DMS 273 (cell line): ENCODE data around the gene POFUT2.
A peak's percentile ranks its signal among the peaks of the same experiment; 100 is the strongest.

Source experiments
- DNase-seq: peaks from one replicate; lab custom pipeline; 2025; ENCODE audit not compliant: unreplicated experiment; lab: John Stamatoyannopoulos, UW

POFUT2 gene

GRCh38 chr21:45326891-45327440, 39.3 kb upstream of the POFUT2 start:
- DNase-seq, result no peak

DNA sequence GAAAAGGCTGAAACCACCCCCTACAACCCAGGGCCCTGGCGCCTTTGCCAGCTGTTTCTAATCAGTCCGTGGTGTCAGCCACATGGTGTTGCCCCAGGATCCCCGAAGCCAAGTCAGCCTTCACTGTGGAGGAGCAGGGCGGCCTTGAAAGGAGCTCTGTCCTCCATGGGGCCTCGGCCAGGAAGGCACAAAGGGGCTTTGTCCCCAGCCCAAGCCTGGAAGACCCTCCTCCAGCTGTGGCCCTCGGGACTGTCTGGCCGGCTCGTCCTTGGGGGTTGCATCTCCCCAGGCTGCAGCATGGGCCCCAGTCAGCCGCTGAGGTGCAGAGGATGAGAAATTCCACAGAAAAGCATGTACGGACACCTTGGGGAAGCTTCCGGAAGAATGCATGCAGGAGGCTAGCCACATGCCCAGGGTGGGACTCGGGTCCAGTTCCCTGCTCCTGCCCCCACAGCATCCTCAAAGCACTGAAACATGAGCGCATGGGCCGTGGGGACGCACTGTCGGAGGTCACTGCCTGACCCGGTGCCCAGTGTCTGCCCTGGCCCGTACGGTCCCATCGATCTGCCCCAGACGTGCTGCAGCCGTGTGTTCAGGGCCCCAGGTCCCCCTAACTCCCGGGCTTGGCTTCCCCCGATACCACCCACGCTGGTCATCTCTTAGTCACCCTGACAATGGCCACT, 38.6 kb upstream of the POFUT2 start:
- DNase-seq, result peak; percentile 67

GRCh38 chr21:45325206-45326168, 37.8 kb upstream of the POFUT2 start:
- no peak for DNase-seq

DNA sequence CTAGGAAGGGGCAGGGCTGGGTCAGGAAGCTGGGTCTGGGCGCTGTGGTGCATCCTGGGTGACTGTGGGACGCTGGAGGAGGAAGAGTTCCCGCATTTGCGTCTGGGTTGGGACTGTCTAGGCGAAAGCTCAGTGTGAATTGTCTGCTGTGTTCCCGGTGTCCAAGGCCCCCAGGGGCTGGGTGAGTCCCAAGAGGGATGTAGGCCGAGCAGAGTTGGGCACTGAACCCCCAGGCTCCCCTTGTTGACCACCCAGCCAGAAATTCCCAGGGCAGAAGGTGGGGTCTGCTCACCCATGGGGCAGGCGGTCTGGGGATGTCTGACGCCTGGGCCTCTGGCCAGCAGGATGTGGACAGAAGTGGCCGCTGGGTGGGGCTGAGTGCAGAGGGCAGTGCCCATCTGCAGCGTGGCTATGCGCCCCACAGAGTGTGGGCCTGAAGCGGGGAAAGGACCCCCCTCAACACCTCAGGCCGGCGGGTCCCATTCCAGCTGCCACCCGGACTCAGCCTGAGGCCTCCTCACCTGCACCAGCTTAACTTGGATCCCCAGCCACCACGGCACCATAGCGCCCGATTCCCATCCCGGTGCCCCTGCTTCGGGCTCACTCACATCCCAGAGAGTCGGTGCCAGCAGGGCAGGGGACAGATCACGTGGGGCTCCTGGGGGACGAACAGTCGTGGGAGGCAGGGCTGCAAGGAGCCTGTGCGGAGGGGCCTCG, 37.0 kb upstream of the POFUT2 start:
- DNase-seq, result peak; percentile 24

- DNase-seq, result no peak
These were observed 36.0 kb upstream of the POFUT2 start for GRCh38 chr21:45323487-45324311.

- no peak for DNase-seq
These were observed 35.3 kb upstream of the POFUT2 start for GRCh38 chr21:45322960-45323461.

DNA sequence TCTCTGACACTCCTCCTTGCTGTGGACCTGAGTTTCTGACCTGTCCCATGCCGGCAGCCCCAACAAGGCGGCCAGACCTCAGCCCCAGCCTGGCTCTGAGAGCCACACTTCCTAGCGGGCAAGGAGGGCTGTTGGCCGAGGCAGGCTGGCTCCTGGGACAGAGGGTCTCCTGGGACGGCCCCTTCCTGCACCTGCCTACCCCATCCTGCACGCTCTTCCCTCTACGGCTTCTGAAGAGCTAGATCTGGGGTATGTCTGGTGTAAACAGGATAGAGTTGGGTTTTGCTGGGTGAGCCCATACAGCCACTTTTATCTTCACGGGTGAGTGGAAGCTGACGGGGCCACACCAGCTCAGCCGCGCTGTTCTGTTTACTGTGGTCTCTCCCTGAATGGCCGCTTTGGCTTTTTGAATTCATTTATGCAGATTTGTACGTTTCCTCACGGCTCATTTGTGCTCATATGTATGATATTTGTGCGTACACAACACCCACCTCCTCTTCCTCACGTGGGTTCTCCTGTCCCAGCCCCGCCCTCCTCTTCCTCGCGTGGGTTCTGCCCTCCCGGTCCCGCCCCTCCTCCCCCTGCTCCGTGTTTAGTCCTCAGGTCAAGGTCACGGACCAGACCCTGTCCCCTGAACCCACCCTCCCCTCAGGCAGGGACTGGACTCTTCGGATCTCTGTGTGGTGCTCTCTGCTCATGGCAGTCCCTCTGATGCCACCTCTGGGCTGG, 34.7 kb upstream of the POFUT2 start:
- no peak for DNase-seq

GRCh38 chr21:45320261-45321025, 32.7 kb upstream of the POFUT2 start:
- DNase-seq, result peak; percentile 90

- peak; percentile 47 for DNase-seq
These were observed 31.9 kb upstream of the POFUT2 start for GRCh38 chr21:45319461-45320211.

DNA sequence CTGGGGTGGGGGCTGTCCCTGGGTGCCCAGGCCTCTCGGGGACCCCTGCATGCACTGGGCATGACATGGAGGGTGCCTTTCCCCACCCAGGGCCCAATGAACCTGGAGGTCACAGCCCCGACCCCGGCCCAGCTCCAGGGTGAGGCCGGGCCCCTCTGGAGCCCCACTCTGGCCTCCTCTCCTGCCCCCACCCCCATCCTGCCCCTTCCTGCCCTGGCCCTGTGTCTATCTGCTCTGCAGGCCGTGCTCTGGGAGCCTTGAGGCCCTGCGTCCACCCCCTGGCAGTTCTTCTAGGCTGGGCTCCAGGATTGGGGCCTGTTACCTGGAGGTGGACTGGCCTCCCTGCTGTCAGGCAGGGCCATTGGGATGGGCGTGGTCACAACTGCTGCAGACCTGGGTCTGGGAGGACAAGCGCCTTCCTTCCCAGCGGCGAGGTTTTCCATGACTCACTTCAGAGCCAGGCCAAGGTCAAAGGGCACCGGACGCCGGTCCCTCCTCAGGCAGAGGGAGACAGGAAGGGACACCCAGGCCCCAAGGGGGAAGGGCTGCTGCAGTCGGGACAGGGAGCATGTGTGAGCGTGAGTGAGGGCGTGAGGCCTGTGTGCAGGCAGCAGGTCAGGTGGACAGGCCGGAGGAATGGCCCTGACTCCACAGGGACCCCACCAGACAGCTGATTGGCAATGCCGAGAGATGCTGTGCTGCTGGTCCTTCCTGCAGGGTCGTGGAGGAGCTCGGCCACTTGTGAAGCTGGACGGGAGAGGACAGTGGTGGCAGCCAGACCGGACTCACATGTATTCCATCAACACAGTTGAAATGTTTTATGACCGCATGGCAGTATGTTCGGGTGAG, 31.1 kb upstream of the POFUT2 start:
- DNase-seq, result no peak

GRCh38 chr21:45318146-45318555, 30.5 kb upstream of the POFUT2 start:
- DNase-seq, result no peak

DNA sequence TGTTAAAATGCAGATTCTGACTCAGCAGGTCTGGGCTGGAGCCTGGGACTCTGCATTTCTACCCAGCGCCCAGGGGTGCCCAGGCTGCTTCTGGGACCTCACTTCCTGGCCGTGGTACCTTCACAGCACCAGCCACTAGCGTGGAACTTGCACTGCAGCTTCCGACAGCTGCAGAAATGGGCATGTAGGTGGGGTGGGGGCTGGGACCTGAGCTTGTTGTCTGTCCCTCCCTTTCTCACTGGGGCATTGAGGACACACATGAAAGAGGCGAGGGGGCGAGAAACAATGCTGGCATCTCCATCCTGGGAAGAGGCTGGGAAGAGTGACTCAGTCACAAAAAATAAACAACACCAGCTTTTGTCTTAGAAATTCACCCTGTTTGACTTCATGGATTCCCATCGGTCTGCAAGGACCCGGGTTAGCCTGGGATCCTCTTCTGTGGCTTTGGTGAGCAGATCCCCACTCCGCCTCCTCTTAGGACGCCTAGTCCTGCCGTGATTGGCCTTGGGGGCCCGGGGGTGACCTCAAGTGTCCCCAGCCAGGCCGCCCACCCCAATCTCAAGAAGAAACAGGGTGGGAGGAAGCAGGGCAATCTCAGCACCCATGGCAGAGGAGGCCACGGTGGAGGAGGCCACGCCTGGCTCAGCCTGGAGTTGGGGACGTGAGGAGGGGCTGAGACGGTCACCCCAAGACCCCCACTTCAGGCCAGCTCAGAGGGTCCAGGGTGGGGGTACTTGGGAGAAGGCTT, 29.9 kb upstream of the POFUT2 start:
- no peak for DNase-seq

DNA sequence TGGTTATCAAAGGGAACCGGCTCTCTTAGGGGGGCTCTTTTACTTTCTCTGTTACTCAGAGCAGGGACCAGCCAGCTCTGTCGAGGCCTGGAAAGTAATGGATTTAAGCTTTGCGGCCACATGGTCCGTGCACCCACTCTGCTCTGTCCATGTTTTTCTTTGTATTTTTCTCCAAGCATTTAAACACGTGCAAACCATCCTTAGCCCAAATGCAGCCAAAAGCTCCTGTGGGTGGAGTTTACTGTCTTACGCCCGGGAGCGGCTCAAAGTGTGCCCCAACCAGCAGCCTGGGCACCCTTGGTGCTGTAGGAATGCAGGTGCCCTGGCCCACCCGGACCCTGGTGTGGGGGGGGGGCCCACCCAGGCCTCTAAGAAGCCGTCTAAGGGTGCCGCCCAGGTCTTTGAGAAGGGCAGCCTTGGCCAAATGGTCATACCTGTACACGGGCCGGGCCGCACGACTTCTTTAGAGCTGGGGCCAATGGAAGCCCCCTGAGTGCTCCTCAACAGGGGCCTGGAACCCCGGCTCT, 29.2 kb upstream of the POFUT2 start:
- no peak for DNase-seq

DNA sequence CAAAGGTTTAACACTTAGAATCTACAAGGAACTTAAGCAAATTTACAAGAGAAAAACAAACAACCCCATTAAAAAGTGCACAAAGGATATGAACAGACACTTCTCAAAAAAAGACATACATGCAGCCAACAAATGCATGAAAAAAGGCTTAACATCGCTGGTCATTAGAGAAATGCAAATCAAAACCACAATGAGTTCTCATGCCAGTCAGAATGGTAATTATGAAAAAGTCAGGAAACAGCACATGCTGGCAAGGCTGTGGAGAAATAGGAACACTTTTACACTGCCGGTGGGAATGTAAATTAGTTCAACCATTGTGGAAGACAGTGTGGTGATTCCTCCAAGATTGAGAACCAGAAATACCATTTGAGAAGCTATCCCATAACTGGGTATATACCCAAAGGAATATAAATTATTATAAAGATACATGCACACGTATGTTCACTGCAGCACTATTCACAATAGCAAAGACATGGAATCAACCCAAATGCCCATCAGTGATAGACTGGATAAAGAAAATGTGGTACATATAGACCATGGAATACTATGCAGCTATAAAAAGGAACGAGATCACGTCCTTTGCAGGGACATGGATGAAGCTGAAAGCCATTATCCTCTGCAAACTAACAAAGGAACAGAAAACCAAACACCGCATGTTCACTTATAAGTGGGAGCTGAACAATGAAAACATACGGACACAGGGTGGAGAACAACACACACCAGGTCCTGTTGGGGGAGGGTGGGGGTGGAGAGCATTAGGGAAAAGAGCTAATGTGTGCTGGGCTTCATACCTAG, 28.2 kb upstream of the POFUT2 start:
- DNase-seq, result peak; percentile 58

DNA sequence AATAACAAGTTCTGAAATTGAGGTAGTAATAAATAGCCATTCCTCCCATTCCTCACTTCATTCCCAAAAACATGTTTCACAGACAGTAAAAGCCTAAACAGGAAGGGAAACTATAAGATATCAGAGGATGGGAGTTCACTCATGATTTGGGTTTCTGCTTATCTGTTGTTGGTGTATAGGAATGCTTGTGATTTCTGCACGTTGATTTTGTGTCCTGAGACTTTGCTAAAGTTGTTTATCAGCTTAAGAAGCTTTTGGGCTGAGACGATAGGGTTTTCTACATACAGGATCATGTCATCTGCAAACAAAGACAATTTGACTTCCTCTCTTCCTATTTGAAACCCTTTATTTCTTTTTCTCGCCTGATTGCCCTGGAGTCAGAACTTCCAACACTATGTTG, 26.0 kb upstream of the POFUT2 start:
- DNase-seq, result no peak
